Measurements from ENCODE around the gene TBC1D7.

DNA sequence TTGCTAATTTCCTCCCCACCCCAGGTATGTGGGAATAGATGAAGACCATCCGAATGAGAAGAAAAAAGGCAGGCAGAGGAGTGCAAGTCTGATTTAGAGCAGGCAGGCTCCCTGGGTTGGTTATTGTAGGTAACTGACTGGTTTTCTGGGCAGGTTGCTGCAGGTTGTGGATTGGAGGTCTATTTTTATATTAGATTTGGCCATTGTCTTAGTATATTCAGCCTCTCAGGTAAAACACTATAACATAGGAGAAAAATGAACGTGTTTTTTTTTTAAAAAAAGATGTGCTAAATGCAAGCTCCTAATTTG, 492 bp upstream of the TBC1D7 start:
- TF ChIP-seq CTCF (conservative IDR thresholded peaks at IDR 0.05; ENCODE audit: low read depth, low read length) = no peak
- no peak for TF ChIP-seq EZH2 (IDR thresholded peaks at IDR 0.05; ENCODE audit: borderline replicate concordance, low read depth, low read length, poor library complexity, severe bottlenecking)

All from A673 (cell line).